PC-9 (cell line): ENCODE data around the gene SELENOM. TPM values are rescaled to one million over a fixed set of nuclear protein-coding genes. Genes with fewer than 3 reads are reported as not detected.

ENCODE experiments used
- BruUV-seq: library from RNA; stranded (reverse); fragments of 400-500 nt; replicated peaks from 2 replicates; lab custom pipeline; 2021; lab: Mats Ljungman, UMichigan
- CTCF ChIA-PET: fragments of 300-600 bp; sonication (Branson Sonifier 250); formaldehyde crosslinking; loops from one replicate; lab custom pipeline; 2022; ENCODE audit warnings: antibody characterized with exemption; lab: Charles Lee
- POLR2A ChIA-PET: fragments of 300-600 bp; sonication (Branson Sonifier 250); formaldehyde crosslinking; loops from one replicate; lab custom pipeline; 2022; ENCODE audit warnings: antibody characterized with exemption; ENCODE audit not compliant: unreplicated experiment; lab: Charles Lee
- DNase-seq, 2 experiments: peaks; one replicate each; pipeline versions ENCODE4 v3.0.0 to v3.0.0-alpha.2; 2015 to 2022; ENCODE audit warnings: mixed read lengths in 1 of 2
- H2AFZ ChIP-seq: fragments of 200-600 bp; sonication (generic); 2 replicates; pipeline ENCODE4 v1.8.1; 2017; ENCODE audit warnings: antibody characterized with exemption
- H3F3A ChIP-seq: fragments of 200-600 bp; sonication (generic); 2 replicates; pipeline ENCODE4 v1.8.1; 2017; ENCODE audit warnings: antibody characterized with exemption, mild to moderate bottlenecking, low read depth; ENCODE audit not compliant: insufficient read depth
- H3K27ac ChIP-seq: fragments of 200-600 bp; sonication (generic); 2 replicates; pipeline ENCODE4 v1.6.1; 2016; ENCODE audit warnings: mixed run types
- H3K27me3 ChIP-seq: fragments of 200-600 bp; sonication (generic); 2 replicates; pipeline ENCODE4 v1.6.1; 2016; ENCODE audit warnings: low read depth, mixed run types; ENCODE audit not compliant: insufficient read depth
- H3K36me3 ChIP-seq: fragments of 200-600 bp; sonication (generic); 2 replicates; pipeline ENCODE4 v1.6.1; 2016; ENCODE audit warnings: low read depth, mixed run types
- H3K4me1 ChIP-seq: fragments of 200-600 bp; sonication (generic); replicated peaks from 2 replicates; pipeline ENCODE4 v1.6.1; 2016; ENCODE audit warnings: mixed run types; ENCODE audit not compliant: insufficient read depth
- H3K4me2 ChIP-seq: fragments of 200-600 bp; sonication (generic); 2 replicates; pipeline ENCODE4 v1.6.1; 2017; ENCODE audit warnings: mixed run types
- H3K4me3 ChIP-seq: fragments of 200-600 bp; sonication (generic); 2 replicates; pipeline ENCODE4 v1.6.1; 2016; ENCODE audit warnings: mixed run types
- H3K79me2 ChIP-seq: fragments of 200-600 bp; sonication (generic); 2 replicates; pipeline ENCODE4 v1.6.1; 2017; ENCODE audit warnings: low read depth, mixed run types
- H3K9me2 ChIP-seq: fragments of 200-600 bp; sonication (generic); 2 replicates; pipeline ENCODE4 v1.8.1; 2017; ENCODE audit warnings: mild to moderate bottlenecking; ENCODE audit not compliant: insufficient read depth
- H3K9me3 ChIP-seq: fragments of 200-600 bp; sonication (generic); 2 replicates; pipeline ENCODE4 v1.8.1; 2016; ENCODE audit warnings: low read depth; ENCODE audit not compliant: insufficient read depth
- H4K20me1 ChIP-seq: fragments of 200-600 bp; sonication (generic); 2 replicates; pipeline ENCODE4 v1.8.1; 2017; ENCODE audit not compliant: insufficient read depth
- CTCF ChIP-seq: fragments of 200-600 bp; sonication (generic); conservative IDR thresholded peaks from 2 replicates; pipeline ENCODE4 v1.6.1; 2017; ENCODE audit warnings: mixed run types, antibody characterized with exemption, mild to moderate bottlenecking, moderate library complexity
- EZH2 ChIP-seq: fragments of 200-600 bp; sonication (generic); IDR thresholded peaks from 2 replicates; pipeline ENCODE4 v1.8.0; 2017; ENCODE audit warnings: antibody characterized with exemption, low read depth
- intact Hi-C: fragments of 100-400 bp; cut with micrococcal nuclease; formaldehyde crosslinking; loops from one replicate; pipeline ENCODE4 v1.10.0; 2022; ENCODE audit not compliant: unreplicated experiment
- total RNA-seq: library from RNA; stranded (reverse); gene quantifications from 2 replicates; pipeline ENCODE4 v1.2.3, GENCODE V29; 2021

SELENOM gene
- total RNA-seq, 1 experiment from 2014 or later = 20.7 TPM

DNA sequence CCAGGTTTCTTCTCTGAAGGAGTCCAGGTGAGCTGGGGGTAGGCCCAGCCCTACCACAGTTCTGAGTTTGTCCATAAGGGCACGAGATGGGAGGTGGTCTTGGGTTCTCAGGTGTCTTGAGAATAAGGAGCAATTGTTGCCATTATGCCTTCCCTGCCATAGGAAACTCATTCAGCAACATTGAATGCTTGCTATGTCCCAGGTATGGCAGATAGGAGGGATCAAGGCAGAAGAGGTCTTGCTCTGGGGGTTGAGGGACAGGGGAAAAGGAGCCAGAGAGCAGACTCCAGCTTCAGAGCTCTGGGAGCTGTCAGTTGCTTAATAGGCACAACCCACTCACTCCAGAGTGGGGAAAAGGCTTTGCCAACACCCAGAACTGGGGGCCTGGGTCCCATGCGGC lies 4.3 kb downstream of the SELENOM start:
- POLR2A ChIA-PET = no interaction called here
- Histone ChIP-seq H3K4me1 (peaks cover 23% of the 10 kb centered on the region), H3K4me3 (no peak overlapping the region), H3F3A (peaks cover 45% of the 10 kb centered on the region), H2AFZ (no peak overlapping the region), H3K9me3 (no peaks in the 10 kb centered on the region), H3K4me2 (no peak overlapping the region), H3K36me3 (no peaks in the 10 kb centered on the region), H3K27me3 (no peaks in the 10 kb centered on the region), H3K79me2 (no peaks in the 10 kb centered on the region), H3K9me2 (no peaks in the 10 kb centered on the region), H3K27ac (no peak overlapping the region), H4K20me1 (no peaks in the 10 kb centered on the region)
- no TSS peak for BruUV-seq
- intact Hi-C loops = loop anchor here (10.0 kb wide), 1 partner anchor 112 kb away; the partner anchor contains the start of gene LIMK2
- peak in 1 of 2 experiments; percentile 15 for DNase-seq
- CTCF ChIA-PET = no interaction called here
- TF ChIP-seq EZH2 = no peak
- no peak for TF ChIP-seq CTCF

GRCh38 chr22:31102441-31103081 lies 4.8 kb downstream of the SELENOM start:
- ChIA-PET CTCF (interaction anchor here (0.5 to 0.7 kb wide), 2 partner anchors 197 to 337 kb away, joined by 4 to 5 read pairs; no protein-coding TSS in a partner anchor), POLR2A (interaction anchor here (0.7 kb wide), 1 partner anchor 240 kb away, joined by 5 read pairs; no protein-coding TSS in a partner anchor)
- Histone ChIP-seq H4K20me1 (no peaks in the 10 kb centered on the region), H3K27me3 (no peaks in the 10 kb centered on the region), H3K4me2 (peak overlapping the region; percentile 35; the same call in 1 of the 2 replicates), H3K9me3 (no peaks in the 10 kb centered on the region), H2AFZ (no peak overlapping the region), H3K9me2 (no peaks in the 10 kb centered on the region), H3K79me2 (no peaks in the 10 kb centered on the region), H3K4me3 (no peak overlapping the region), H3K27ac (no peak overlapping the region), H3F3A (peaks cover 42% of the 10 kb centered on the region), H3K36me3 (no peaks in the 10 kb centered on the region), H3K4me1 (peaks cover 19% of the 10 kb centered on the region)
- TF ChIP-seq CTCF (no peak), EZH2 (no peak)
- no TSS peak for BruUV-seq
- intact Hi-C loops = loop anchor here (10.0 kb wide), 1 partner anchor 112 kb away; the partner anchor contains the start of gene LIMK2
- DNase-seq = peak; percentile 71 to 80

- Histone ChIP-seq H3K4me2 (no peak overlapping the region), H4K20me1 (no peaks in the 10 kb centered on the region), H3F3A (peaks cover 31% of the 10 kb centered on the region), H3K79me2 (no peaks in the 10 kb centered on the region), H3K36me3 (no peaks in the 10 kb centered on the region), H3K4me1 (peaks cover 15% of the 10 kb centered on the region), H3K9me2 (no peaks in the 10 kb centered on the region), H3K9me3 (no peaks in the 10 kb centered on the region), H3K27me3 (no peaks in the 10 kb centered on the region), H3K4me3 (no peak overlapping the region), H2AFZ (no peak overlapping the region), H3K27ac (no peak overlapping the region)
- ChIA-PET CTCF (interaction anchor here (0.6 kb wide), 2 partner anchors 113 to 560 kb away, joined by 4 to 5 read pairs; no protein-coding TSS in a partner anchor), POLR2A (no interaction called here)
- no peak for TF ChIP-seq EZH2
- TF ChIP-seq CTCF = no peak
- DNase-seq = peak in 1 of 2 experiments; percentile 2
- intact Hi-C loops = loop anchor here (10.0 kb wide), 1 partner anchor 114 kb away; the partner anchor contains the start of gene LIMK2
- no TSS peak for BruUV-seq
Measured at GRCh38 chr22:31100762-31101525, 6.4 kb downstream of the SELENOM start.
